Nephron progenitor cell (in vitro differentiated cells): ENCODE results near the gene TPRX2.
"Not testable (repeated sequence)": the region's sequence is repeated elsewhere in the genome, so short reads cannot be mapped to it uniquely, and the experiment has no call there.

ENCODE experiments used
- DNase-seq: peaks from one replicate; pipeline ENCODE4 v3.0.0; 2021
- H3K27ac Mint-ChIP-seq: 2 replicates; pipeline ENCODE4 v1.8.0; 2021; ENCODE audit warnings: mild to moderate bottlenecking, moderate library complexity, mixed read lengths
- H3K27me3 Mint-ChIP-seq: 2 replicates; pipeline ENCODE4 v1.8.0; 2021; ENCODE audit warnings: mild to moderate bottlenecking, low read depth, mixed read lengths; ENCODE audit not compliant: poor library complexity
- H3K36me3 Mint-ChIP-seq: 2 replicates; pipeline ENCODE4 v1.8.0; 2021; ENCODE audit warnings: low read depth, mixed read lengths
- H3K4me1 Mint-ChIP-seq: 2 replicates; pipeline ENCODE4 v1.8.0; 2021; ENCODE audit warnings: mixed read lengths
- H3K4me3 Mint-ChIP-seq: 2 replicates; pipeline ENCODE4 v1.8.0; 2021; ENCODE audit warnings: mild to moderate bottlenecking, moderate library complexity, mixed read lengths
- H3K9me3 Mint-ChIP-seq: 2 replicates; pipeline ENCODE4 v1.8.0; 2021; ENCODE audit warnings: mild to moderate bottlenecking, moderate library complexity, mixed read lengths
- CTCF ChIP-seq: fragments of 200-600 bp; sonication (generic); IDR thresholded peaks from 2 replicates; pipeline ENCODE4 v1.5.0; 2021; ENCODE audit warnings: antibody characterized with exemption

The TPRX2 gene

GRCh38 chr19:47860602-47861297, 1.7 kb downstream of the TPRX2 start:
- DNase-seq, result no peak
- Mint-ChIP-seq H3K27ac (no peak overlapping the region), H3K36me3 (no peaks in the 10 kb centered on the region), H3K4me3 (no peak overlapping the region), H3K27me3 (peaks cover 12% of the 10 kb centered on the region), H3K9me3 (peaks cover 8% of the 10 kb centered on the region), H3K4me1 (peaks cover 7% of the 10 kb centered on the region)
- TF ChIP-seq CTCF, result no peak

GRCh38 chr19:47861630-47862029, 2.6 kb downstream of the TPRX2 start:
- Mint-ChIP-seq H3K27me3 (peaks cover 8% of the 10 kb centered on the region), H3K4me3 (no peak overlapping the region), H3K27ac (no peak overlapping the region), H3K36me3 (no peaks in the 10 kb centered on the region), H3K9me3 (peaks cover 8% of the 10 kb centered on the region), H3K4me1 (peaks cover 7% of the 10 kb centered on the region)
- no peak for TF ChIP-seq CTCF
- DNase-seq, result no peak

- H3K4me3 Mint-ChIP-seq, result no peak overlapping the region
These were observed 4.5 kb downstream of the TPRX2 start for GRCh38 chr19:47863514-47863936.

GRCh38 chr19:47865166-47865565, 6.1 kb downstream of the TPRX2 start:
- no peak for DNase-seq
- Mint-ChIP-seq H3K27me3 (peaks cover 8% of the 10 kb centered on the region), H3K4me3 (no peak overlapping the region), H3K4me1 (peaks cover 7% of the 10 kb centered on the region), H3K27ac (no peak overlapping the region), H3K9me3 (peaks cover 8% of the 10 kb centered on the region), H3K36me3 (no peaks in the 10 kb centered on the region)
- TF ChIP-seq CTCF, result no peak

More at GRCh38 chr19:47863514-47863936, 4.5 kb downstream of the TPRX2 start:
- peak; percentile 98 for TF ChIP-seq CTCF
- Mint-ChIP-seq H3K9me3 (peaks cover 8% of the 10 kb centered on the region), H3K4me1 (peaks cover 7% of the 10 kb centered on the region), H3K27ac (peak overlapping the region; percentile 42), H3K36me3 (no peaks in the 10 kb centered on the region), H3K27me3 (peaks cover 8% of the 10 kb centered on the region)
- peak; percentile 98 for DNase-seq

- DNase-seq, result no peak
- Mint-ChIP-seq H3K4me1 (no peaks in the 10 kb centered on the region), H3K27ac (no peak overlapping the region), H3K4me3 (no peak overlapping the region), H3K27me3 (peaks cover 16% of the 10 kb centered on the region), H3K36me3 (no peaks in the 10 kb centered on the region), H3K9me3 (peaks cover 9% of the 10 kb centered on the region)
- TF ChIP-seq CTCF, result no peak
These were observed 19.9 kb downstream of the TPRX2 start for GRCh38 chr19:47878906-47879305.

GRCh38 chr19:47879385-47879784, 20.4 kb downstream of the TPRX2 start:
- H3K4me3 Mint-ChIP-seq, H3K9me3 Mint-ChIP-seq, DNase-seq, H3K4me1 Mint-ChIP-seq, H3K36me3 Mint-ChIP-seq, H3K27ac Mint-ChIP-seq: not testable (repeated sequence)
- H3K27me3 Mint-ChIP-seq, result peaks cover 16% of the 10 kb centered on the region
